Measurements from ENCODE around the gene MRPL40. TPM values are rescaled to one million over a fixed set of nuclear protein-coding genes. Genes with fewer than 3 reads are reported as not detected.

MRPL40 gene
- total and polyA plus RNA-seq, 2 donors (not counting 3 experiments of a cell fraction or from before 2014, with no cell fraction given), result 17.5 to 27.4 TPM

DNA sequence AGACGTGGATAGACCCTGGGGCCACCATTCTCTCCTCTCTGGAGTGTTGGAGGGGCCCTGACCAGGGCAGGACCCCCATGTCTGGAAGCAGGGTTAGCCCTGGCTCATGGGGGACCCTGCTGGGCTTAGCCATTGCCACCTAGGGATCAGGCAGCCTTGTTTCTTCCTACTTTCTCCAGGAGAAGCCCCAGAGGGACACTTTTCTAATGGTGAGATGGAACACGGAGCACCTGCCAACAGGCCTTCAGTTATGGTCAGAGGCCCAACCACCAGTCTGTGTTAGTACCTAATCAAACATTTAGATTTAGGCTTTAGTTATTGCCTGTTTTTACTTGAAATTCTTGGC is 17.1 kb downstream of the MRPL40 start:
- BruUV-seq (replicated peaks), result no TSS peak
- FAIRE-seq, result no peak
- no peak for TF ChIP-seq GATA2 (IDR thresholded peaks at IDR 0.05; ENCODE audit: insufficient read depth, insufficient read length, low read depth, low read length)

DNA sequence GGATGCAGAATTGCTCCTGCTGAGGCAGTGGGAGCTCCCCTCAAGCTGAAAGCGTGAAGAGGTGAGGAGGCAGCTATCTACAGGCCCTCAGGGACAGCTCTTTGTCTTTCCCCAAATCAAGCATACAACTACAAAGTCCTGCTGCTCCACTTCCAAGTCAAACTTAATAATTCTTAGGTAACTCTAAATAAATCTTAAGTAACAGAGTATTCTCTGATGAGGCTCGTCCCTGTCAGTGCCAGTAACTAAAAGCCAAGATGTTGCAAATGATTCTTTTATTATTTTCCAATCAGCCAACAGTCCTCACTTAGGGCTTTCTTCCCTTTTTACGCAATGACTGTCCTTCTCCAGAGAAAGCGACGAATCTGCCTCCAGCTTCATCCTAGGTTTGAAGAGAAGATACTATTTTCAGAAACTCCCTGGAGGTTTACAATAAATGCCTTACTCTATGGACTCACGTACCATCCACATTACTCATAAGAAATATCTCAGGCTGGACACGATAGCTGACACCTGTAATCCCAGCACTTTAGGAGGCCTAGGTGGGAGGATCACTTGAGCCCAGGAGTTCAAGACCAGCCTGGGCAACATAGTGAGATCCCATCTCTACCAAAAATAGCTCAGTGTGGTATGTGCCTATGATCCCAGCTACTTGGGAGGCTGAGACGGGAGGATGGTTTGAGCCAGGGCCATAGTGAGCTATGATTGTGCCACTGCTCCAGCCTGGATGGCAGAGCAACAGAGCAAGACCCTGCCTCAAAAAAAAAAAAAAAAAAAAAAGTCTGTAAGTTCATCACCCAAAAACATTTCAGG is 18.2 kb downstream of the MRPL40 start:
- peaks cover 11% of the 10 kb centered on the region for H3K4me1 ChIP-seq (ENCODE audit: control insufficient read depth, extremely low read depth, insufficient read depth, low read length)
- H3K9me1 ChIP-seq (replicated peaks; ENCODE audit: control insufficient read depth, extremely low read depth, insufficient read depth, low read length), result no peaks in the 10 kb centered on the region
- H3K79me2 ChIP-seq (ENCODE audit: control insufficient read depth, insufficient read depth, low read length), result peaks cover 14% of the 10 kb centered on the region
- POLR2A ChIA-PET, result no interaction called here
- CTCF ChIA-PET, result interaction anchor here (0.6 to 1.6 kb wide), 3 partner anchors 23 to 179 kb away, joined by 3 to 9 read pairs (median 5); no protein-coding TSS in a partner anchor
- no peak overlapping the region for H2AFZ ChIP-seq (ENCODE audit: low read depth, low read length)
- no peak for TF ChIP-seq MYC (IDR thresholded peaks at IDR 0.05; ENCODE audit: low read depth, low read length)
- no peak for TF ChIP-seq JUN (IDR thresholded peaks at IDR 0.05; ENCODE audit: borderline replicate concordance, insufficient read depth, insufficient read length, low read depth)
- TF ChIP-seq, protein P1, sequence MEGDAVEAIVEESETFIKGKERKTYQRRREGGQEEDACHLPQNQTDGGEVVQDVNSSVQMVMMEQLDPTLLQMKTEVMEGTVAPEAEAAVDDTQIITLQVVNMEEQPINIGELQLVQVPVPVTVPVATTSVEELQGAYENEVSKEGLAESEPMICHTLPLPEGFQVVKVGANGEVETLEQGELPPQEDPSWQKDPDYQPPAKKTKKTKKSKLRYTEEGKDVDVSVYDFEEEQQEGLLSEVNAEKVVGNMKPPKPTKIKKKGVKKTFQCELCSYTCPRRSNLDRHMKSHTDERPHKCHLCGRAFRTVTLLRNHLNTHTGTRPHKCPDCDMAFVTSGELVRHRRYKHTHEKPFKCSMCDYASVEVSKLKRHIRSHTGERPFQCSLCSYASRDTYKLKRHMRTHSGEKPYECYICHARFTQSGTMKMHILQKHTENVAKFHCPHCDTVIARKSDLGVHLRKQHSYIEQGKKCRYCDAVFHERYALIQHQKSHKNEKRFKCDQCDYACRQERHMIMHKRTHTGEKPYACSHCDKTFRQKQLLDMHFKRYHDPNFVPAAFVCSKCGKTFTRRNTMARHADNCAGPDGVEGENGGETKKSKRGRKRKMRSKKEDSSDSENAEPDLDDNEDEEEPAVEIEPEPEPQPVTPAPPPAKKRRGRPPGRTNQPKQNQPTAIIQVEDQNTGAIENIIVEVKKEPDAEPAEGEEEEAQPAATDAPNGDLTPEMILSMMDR (IDR thresholded peaks at IDR 0.05; ENCODE audit: extremely low read depth in 1 of 2, insufficient read depth in 1 of 2, low read depth in 1 of 2, low read length in 2 of 2), result no peak
- TF ChIP-seq POLR2AphosphoS5 (IDR thresholded peaks at IDR 0.05; ENCODE audit: insufficient read depth, low read depth, low read length), result no peak
- TF ChIP-seq EZH2 (IDR thresholded peaks at IDR 0.05; ENCODE audit: borderline replicate concordance, low read depth, low read length, severe bottlenecking), result no peak
- TF ChIP-seq GATA2 (IDR thresholded peaks at IDR 0.05; ENCODE audit: insufficient read depth, insufficient read length, low read depth, low read length), result no peak
- TF ChIP-seq, protein P2, sequence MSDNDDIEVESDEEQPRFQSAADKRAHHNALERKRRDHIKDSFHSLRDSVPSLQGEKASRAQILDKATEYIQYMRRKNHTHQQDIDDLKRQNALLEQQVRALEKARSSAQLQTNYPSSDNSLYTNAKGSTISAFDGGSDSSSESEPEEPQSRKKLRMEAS (IDR thresholded peaks at IDR 0.05; ENCODE audit: insufficient read depth, insufficient read length), result no peak
- TF ChIP-seq POLR2A (IDR thresholded peaks at IDR 0.05; ENCODE audit: low read depth, low read length), result no peak
- no peak for TF ChIP-seq FOS (IDR thresholded peaks at IDR 0.05; ENCODE audit: borderline replicate concordance, insufficient read depth, low read length)
- dilution Hi-C loops (cut with MboI; ENCODE audit: extremely low pct_ligation_motif_present, low sequenced_read_pairs), result no loop called here
- no peaks in the 10 kb centered on the region for H4K20me1 ChIP-seq (replicated peaks; ENCODE audit: control insufficient read depth, extremely low read depth, insufficient read depth, low read length)
- intact Hi-C loops (cut with micrococcal nuclease), result no loop called here
- peaks cover 16 to 41% of the 10 kb centered on the region in 2 experiments for H3K36me3 ChIP-seq (ENCODE audit: control insufficient read depth in 2 of 2, extremely low read depth in 1 of 2, insufficient read depth in 2 of 2, low read length in 2 of 2)
- no peak overlapping the region for H3K27ac ChIP-seq (ENCODE audit: insufficient read depth, low read depth, low read length)
- no peak for DNase-seq (ENCODE audit: low read depth, low spot score)
- no peak overlapping the region for H3K9ac ChIP-seq (replicated peaks; ENCODE audit: extremely low read depth, insufficient read depth, low read length)
- BruUV-seq (replicated peaks), result no TSS peak
- H3K27me3 ChIP-seq (ENCODE audit: control insufficient read depth in 2 of 2, insufficient read depth in 2 of 2, low read length in 2 of 2), result no peaks in the 10 kb centered on the region
- no peak for FAIRE-seq
- H3K4me3 ChIP-seq (replicated peaks in 1 of 3; ENCODE audit: insufficient read depth in 1 of 3, low read depth in 1 of 3, low read length in 3 of 3), result no peak overlapping the region
- no peak overlapping the region for H3K4me2 ChIP-seq (ENCODE audit: insufficient read depth, low read length)
- H3K9me3 ChIP-seq (replicated peaks; ENCODE audit: control insufficient read depth, insufficient read depth, low read length), result no peaks in the 10 kb centered on the region

More for the DNA sequence above, 17.1 kb downstream of the MRPL40 start:
- Histone ChIP-seq H3K9ac (replicated peaks; ENCODE audit: extremely low read depth, insufficient read depth, low read length) (no peak overlapping the region), H3K9me3 (replicated peaks; ENCODE audit: control insufficient read depth, insufficient read depth, low read length) (no peaks in the 10 kb centered on the region), H3K36me3 (ENCODE audit: control insufficient read depth in 2 of 2, extremely low read depth in 1 of 2, insufficient read depth in 2 of 2, low read length in 2 of 2) (peaks cover 9 to 32% of the 10 kb centered on the region in 2 experiments), H3K79me2 (ENCODE audit: control insufficient read depth, insufficient read depth, low read length) (peaks cover 25% of the 10 kb centered on the region), H3K27me3 (ENCODE audit: control insufficient read depth in 2 of 2, insufficient read depth in 2 of 2, low read length in 2 of 2) (no peaks in the 10 kb centered on the region), H3K9me1 (replicated peaks; ENCODE audit: control insufficient read depth, extremely low read depth, insufficient read depth, low read length) (no peaks in the 10 kb centered on the region), H3K4me1 (ENCODE audit: control insufficient read depth, extremely low read depth, insufficient read depth, low read length) (peaks cover 11% of the 10 kb centered on the region), H3K27ac (ENCODE audit: insufficient read depth, low read depth, low read length) (no peak overlapping the region), H3K4me2 (ENCODE audit: insufficient read depth, low read length) (no peak overlapping the region), H3K4me3 (replicated peaks in 1 of 3; ENCODE audit: insufficient read depth in 1 of 3, low read depth in 1 of 3, low read length in 3 of 3) (no peak overlapping the region), H4K20me1 (replicated peaks; ENCODE audit: control insufficient read depth, extremely low read depth, insufficient read depth, low read length) (no peaks in the 10 kb centered on the region), H2AFZ (ENCODE audit: low read depth, low read length) (no peak overlapping the region)
- dilution Hi-C loops (cut with MboI; ENCODE audit: extremely low pct_ligation_motif_present, low sequenced_read_pairs) (no loop called here), intact Hi-C loops (cut with micrococcal nuclease) (loop anchor here (5.0 kb wide), 1 partner anchor 272 kb away; the partner anchor contains the start of gene SLC25A1)
- POLR2A ChIA-PET, result no interaction called here
- DNase-seq (ENCODE audit: low read depth, low spot score), result no peak
- CTCF ChIA-PET, result no interaction called here

Measured in endothelial cell of umbilical vein (primary cell).